ENCODE results near the gene PXDN.

DNA sequence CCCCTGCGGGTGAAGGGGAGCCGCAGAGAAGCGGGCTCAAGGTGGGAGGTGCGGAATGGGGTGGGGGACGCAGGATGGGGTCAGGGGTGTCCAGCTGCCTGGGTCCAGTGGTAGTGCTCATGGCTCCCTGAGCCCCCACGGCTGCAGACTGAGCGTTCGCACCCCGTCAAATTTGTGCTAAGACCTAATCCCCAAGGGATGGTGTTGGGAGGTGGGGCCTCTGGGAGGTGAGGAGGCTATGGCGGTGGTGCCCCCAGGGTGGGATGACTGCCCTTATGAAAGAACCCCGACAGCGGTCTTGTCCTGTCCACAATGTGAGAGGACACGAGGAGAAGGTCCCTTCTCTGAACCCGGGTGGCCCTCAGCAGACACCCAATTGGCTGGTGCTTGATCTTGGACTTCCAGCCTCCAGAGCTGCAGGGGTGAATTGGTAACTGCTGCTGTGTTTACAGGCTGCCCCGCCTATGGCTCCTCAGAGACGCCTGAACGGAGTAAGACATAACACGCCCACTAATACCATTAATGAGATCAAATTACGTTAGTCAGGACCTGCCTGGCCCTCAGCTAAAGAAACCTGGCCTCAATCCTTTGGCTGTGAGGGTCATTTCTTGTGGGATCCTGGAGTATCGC, 42.6 kb downstream of the PXDN start:
- no peak for TF ChIP-seq FOS (IDR thresholded peaks at IDR 0.05; ENCODE audit: borderline replicate concordance, insufficient read depth, low read length)
- no peak for TF ChIP-seq EZH2 (IDR thresholded peaks at IDR 0.05; ENCODE audit: borderline replicate concordance, low read depth, low read length, severe bottlenecking)
- TF ChIP-seq POLR2A (IDR thresholded peaks at IDR 0.05; ENCODE audit: low read depth, low read length), result no peak
- no peak for TF ChIP-seq CTCF (IDR thresholded peaks at IDR 0.05; ENCODE audit: extremely low read depth in 1 of 2, insufficient read depth in 1 of 2, low read depth in 1 of 2, low read length in 2 of 2)
